ENCODE results near the gene CDH4. TPM values are rescaled to one million over a fixed set of nuclear protein-coding genes. Genes with fewer than 3 reads are reported as not detected.
A peak's percentile ranks its signal among the peaks of the same experiment; 100 is the strongest.

Gene CDH4
- total RNA-seq, 2 donors from 2014 or later: 0.06 TPM; not detected in 1

GRCh38 chr20:61882716-61883615, 630.9 kb downstream of the CDH4 start:
- intact Hi-C loops (cut with DNase I, micrococcal nuclease): no loop called here
- no peak for DNase-seq

DNA sequence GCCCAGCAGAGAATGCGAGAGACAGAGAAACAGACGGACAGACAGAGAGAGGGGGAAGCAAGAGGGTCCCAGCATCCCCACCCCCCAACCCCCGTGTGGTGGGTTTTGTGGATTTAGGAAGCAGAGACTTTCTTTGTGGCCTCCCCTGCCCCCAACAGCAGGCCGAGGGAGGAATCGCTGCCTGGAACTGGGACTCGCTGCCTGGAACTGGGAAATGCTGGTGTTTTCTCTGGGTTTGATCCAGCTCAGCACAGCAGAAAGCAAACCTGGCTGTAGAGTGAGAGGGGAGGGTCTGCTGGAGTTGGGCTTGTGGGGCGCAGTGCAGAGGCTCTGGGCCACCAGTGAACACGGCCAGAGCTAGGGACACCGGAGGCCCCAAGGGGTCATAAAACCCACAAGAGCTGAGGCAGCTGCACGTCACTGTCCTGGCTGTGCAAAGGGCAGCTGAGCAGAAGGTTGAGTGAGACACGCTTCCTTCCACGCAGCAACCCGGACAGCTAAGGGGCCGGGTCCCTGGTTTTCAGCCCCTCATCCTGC, 631.9 kb downstream of the CDH4 start:
- intact Hi-C loops (cut with DNase I, micrococcal nuclease): no loop called here
- no peak for DNase-seq
- ATAC-seq: no peak

More at GRCh38 chr20:61882716-61883615, 630.9 kb downstream of the CDH4 start:
- ATAC-seq: no peak

GRCh38 chr20:61884571-61885389, 632.7 kb downstream of the CDH4 start:
- intact Hi-C loops (cut with DNase I, micrococcal nuclease): no loop called here
- ATAC-seq: no peak
- DNase-seq: no peak

- DNase-seq (no peak), ATAC-seq (no peak)
- intact Hi-C loops (cut with DNase I, micrococcal nuclease): no loop called here
These were observed 634.0 kb downstream of the CDH4 start for GRCh38 chr20:61885759-61886715.

- ATAC-seq: peak; percentile 48
- DNase-seq: peak in 1 of 2 donors; percentile 23
- intact Hi-C loops (cut with DNase I, micrococcal nuclease): no loop called here
These were observed 634.9 kb downstream of the CDH4 start for GRCh38 chr20:61886721-61887595.

GRCh38 chr20:61887596-61888093, 635.6 kb downstream of the CDH4 start:
- intact Hi-C loops (cut with DNase I, micrococcal nuclease): no loop called here
- DNase-seq (no peak), ATAC-seq (no peak)

DNA sequence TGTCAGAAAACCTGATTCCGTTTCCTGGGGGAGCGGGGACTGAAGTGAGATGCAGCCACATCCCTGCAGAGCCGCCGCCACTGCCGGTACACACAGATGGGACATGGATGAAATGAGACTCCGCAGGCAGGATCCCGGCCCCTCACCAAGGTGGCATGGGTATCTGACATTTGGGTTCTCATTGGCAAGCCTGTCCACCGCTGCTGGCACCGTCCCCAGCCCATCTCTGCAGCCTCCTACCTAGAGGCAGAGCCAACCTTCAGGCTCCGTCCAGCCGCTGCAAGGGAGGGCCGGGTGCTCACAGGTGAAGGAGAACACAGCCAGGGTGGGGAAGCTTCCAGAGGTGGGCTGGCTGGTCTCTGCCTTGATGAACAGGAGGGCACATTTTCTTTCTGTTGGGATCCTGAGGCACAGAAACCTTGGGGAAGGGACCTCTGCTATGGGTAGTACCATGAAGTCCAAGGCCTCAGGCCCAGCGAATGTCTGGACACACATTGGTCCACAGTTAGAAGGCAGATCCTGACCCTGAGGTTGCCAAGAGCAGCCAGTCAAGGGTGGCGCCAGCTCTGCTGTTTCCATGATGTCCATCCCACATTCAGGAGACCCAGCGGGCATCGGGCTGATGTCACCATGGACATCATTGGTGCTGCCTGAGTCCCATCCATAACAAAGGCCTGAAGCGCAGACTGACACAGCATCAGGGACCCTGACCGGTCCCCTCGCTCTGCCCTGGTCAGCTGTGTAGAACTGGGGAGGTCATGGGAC, 636.2 kb downstream of the CDH4 start:
- ATAC-seq (no peak), DNase-seq (no peak)
- intact Hi-C loops (cut with DNase I, micrococcal nuclease): no loop called here

GRCh38 chr20:61889659-61890058, 637.6 kb downstream of the CDH4 start:
- DNase-seq: no peak
- intact Hi-C loops (cut with DNase I, micrococcal nuclease): no loop called here
- no peak for ATAC-seq

DNA sequence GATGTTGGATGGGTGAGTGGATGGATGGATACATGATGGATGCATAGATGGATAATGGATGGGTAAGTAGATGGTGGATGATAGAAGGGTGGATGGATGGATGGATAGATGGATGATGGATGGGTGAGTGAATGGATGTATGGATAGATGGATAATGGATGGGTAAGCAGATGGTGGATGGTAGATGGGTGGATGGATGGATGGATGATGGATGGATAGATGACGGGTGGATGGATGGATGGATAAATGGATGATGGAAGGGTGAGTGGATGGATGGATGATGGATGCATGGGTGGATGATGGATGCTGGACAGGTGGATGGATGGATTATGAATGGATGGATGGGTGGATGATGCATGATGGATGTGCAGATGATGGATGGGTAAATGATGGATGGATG, 638.1 kb downstream of the CDH4 start:
- no peak for ATAC-seq
- DNase-seq: no peak
- intact Hi-C loops (cut with DNase I, micrococcal nuclease): no loop called here

DNA sequence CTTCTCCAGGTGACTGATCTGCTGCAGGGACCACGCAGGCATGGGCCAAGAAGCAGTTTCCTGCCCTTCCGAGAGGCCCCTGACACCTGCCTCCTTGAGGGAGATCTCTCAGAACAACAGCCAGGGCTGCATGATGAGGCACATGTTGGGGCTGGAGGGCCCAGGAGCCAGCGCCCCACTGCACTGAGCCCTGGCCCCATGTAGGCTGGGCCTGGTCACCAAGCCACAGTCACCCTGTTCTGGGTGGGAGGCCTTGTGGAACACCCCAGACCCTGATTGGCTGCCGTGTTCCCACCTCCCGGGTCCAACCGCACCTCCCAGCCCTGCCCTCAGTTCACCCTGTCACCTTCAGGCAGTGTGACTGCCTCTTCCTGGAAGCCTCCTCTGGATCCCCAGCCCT, 639.4 kb downstream of the CDH4 start:
- DNase-seq (no peak), ATAC-seq (no peak)
- intact Hi-C loops (cut with DNase I, micrococcal nuclease): no loop called here

DNA sequence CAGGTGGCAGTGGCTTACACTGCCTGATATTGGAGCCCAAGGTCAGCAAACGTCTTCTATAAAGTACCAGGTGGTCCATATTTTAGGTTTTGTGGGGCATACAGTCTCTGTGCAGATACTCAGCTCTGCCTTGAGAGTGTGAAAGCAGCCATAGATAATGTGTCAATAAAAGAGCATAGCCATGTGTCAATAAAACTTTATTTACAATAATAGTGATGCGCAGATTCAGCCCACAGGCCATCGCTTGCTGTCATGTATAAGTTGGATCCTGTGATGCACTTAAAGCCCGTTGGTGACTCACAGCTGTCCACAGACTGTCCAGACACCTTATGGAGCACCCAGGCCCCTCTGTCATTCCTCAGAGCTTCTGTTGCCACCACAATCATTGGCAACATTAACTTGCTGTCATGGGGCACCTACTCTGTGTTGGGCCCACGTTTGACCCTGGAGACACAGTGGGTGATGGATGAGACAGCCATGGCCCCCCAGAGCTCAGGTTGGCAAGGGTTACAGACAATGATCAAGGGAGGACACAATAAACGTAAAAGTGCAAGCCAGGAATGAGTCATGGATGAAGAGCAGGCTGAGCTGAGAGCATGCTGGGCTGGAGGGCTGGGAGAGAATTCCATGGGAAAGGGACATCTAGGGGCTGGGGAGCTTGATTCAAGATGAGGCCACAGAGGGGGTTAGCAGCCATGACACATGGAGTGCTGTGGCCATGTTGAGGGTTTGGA, 640.0 kb downstream of the CDH4 start:
- ATAC-seq (no peak), DNase-seq (no peak)
- intact Hi-C loops (cut with DNase I, micrococcal nuclease): no loop called here

DNA sequence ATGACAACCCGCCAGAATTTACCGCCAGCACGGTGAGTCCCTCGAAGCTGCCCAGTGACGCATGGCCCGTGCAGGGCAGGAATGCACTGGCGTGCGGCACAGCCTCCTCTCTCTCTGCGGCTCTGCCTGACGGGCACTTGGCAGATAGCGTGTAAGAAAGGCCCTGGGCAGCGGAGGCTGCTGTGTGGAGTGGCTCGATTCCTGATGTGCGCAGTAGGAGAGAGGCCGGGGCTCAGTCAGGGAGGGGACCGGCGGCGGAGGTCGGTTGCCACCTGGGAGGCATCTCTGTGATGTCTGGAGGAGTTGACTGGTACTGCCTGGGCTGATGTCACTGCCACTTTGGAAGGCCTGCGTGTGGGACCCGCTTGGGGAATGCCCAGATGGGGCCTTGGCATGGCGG, 643.0 kb downstream of the CDH4 start:
- DNase-seq (no peak), ATAC-seq (no peak)
- intact Hi-C loops (cut with DNase I, micrococcal nuclease): no loop called here

DNA sequence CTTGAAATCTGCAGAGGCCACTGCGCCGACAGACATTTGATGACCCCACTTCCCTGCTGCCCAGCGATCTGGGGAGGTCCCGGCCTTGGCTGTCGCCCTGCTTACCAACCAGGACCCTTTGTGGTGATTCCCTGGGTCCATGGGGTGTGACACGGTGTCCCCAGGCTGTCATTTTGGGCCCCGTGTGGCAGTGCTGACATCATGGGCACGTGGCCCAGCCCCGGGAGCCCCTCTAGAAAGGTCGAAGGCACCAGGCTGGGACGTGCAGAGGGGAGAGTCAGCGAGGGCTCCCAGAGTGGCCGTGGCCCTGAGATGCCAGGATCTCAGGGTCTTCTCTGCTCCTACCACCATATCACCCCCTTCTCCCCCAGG, 643.6 kb downstream of the CDH4 start:
- ATAC-seq (no peak), DNase-seq (no peak)
- intact Hi-C loops (cut with DNase I, micrococcal nuclease): no loop called here

- intact Hi-C loops (cut with DNase I, micrococcal nuclease): no loop called here
- DNase-seq: peak in 1 of 2 donors; percentile 36
- peak; percentile 74 for ATAC-seq
These were observed 644.2 kb downstream of the CDH4 start for GRCh38 chr20:61896058-61896961.
